Activated T-cell treated with anti-CD3 and anti-CD28 coated beads for 4 hours (primary cell): ENCODE data around the gene CDC16.

ENCODE experiments used
- DNase-seq: peaks from one replicate; pipeline ENCODE4 v3.0.0-alpha.2; 2020

CDC16 gene

GRCh38 chr13:114304346-114305034 is 69.8 kb downstream of the CDC16 start:
- DNase-seq = no peak

- DNase-seq = no peak
Observed at GRCh38 chr13:114309086-114309485, 74.4 kb downstream of the CDC16 start.

- DNase-seq = no peak
Observed at GRCh38 chr13:114309806-114310410, 75.2 kb downstream of the CDC16 start.

GRCh38 chr13:114310956-114311355 is 76.3 kb downstream of the CDC16 start:
- no peak for DNase-seq

- no peak for DNase-seq
Observed at GRCh38 chr13:114311387-114311786, 76.7 kb downstream of the CDC16 start.

- no peak for DNase-seq
Observed at GRCh38 chr13:114311908-114312307, 77.2 kb downstream of the CDC16 start.

GRCh38 chr13:114313061-114313860 is 78.6 kb downstream of the CDC16 start:
- no peak for DNase-seq

- DNase-seq = peak; percentile 80
Observed at GRCh38 chr13:114314074-114314912, 79.6 kb downstream of the CDC16 start, which contains the start of gene CHAMP1. TSS of gene CHAMP1 (plus strand) at chr13:114314503. CDS start at chr13:114323843, 9,340 bp downstream.

- DNase-seq = no peak
Observed at GRCh38 chr13:114315074-114315785, 80.5 kb downstream of the CDC16 start.

- no peak for DNase-seq
Observed at GRCh38 chr13:114318624-114319023, 83.9 kb downstream of the CDC16 start.

GRCh38 chr13:114319441-114319913 is 84.8 kb downstream of the CDC16 start:
- DNase-seq = no peak

GRCh38 chr13:114320065-114320464 is 85.4 kb downstream of the CDC16 start:
- no peak for DNase-seq

GRCh38 chr13:114321256-114321655 is 86.6 kb downstream of the CDC16 start:
- no peak for DNase-seq
